Upper lobe of right lung (tissue), 1 donor: ENCODE data around the gene RTN4RL1. TPM values are rescaled to one million over a fixed set of nuclear protein-coding genes. Genes with fewer than 3 reads are reported as not detected.

ENCODE experiments used
- ATAC-seq: fragments of 200-7000 bp; cut with Tn5 transposase; one replicate; pipeline ENCODE4 v1.9.1; 2020; ENCODE audit warnings: mild to moderate bottlenecking, moderate library complexity
- DNase-seq: peaks from one replicate; pipeline ENCODE4 v3.0.0-alpha.2; 2020
- H3K27ac ChIP-seq: fragments of 200-600 bp; one replicate; pipeline ENCODE4 v1.8.0; 2022
- H3K27me3 ChIP-seq: fragments of 200-600 bp; one replicate; pipeline ENCODE4 v1.8.0; 2022; ENCODE audit warnings: mild to moderate bottlenecking
- H3K36me3 ChIP-seq: fragments of 200-600 bp; one replicate; pipeline ENCODE4 v1.8.0; 2022
- H3K4me1 ChIP-seq: fragments of 200-600 bp; one replicate; pipeline ENCODE4 v1.8.0; 2022
- H3K4me3 ChIP-seq: fragments of 200-600 bp; one replicate; pipeline ENCODE4 v1.8.0; 2022; ENCODE audit warnings: mild to moderate bottlenecking
- H3K9me3 ChIP-seq: fragments of 200-600 bp; one replicate; pipeline ENCODE4 v1.8.0; 2022
- CTCF ChIP-seq: fragments of 200-600 bp; IDR thresholded peaks from one replicate; pipeline ENCODE4 v1.8.0; 2022; ENCODE audit warnings: antibody characterized with exemption
- intact Hi-C: fragments of 100-400 bp; cut with DNase I; formaldehyde crosslinking; loops from one replicate; pipeline ENCODE4 v1.11.0; 2022
- total RNA-seq: library from RNA; stranded (reverse); fragmentation: NEBNext Ultra II Directional; extraction: Animal tissue kit (Norgen Biotek cat#: 25700); gene quantifications from one replicate; pipeline ENCODE4 v1.2.1, GENCODE V29; 2021
- donor health status: DM: no; HTN: yes; CAD: no; lungs with severe emphysema.

The RTN4RL1 gene
- total RNA-seq, 1 donor from 2014 or later: 4.3 TPM

- ATAC-seq: no peak
- no peak for TF ChIP-seq CTCF
These were observed 61.9 kb downstream of the RTN4RL1 start for GRCh38 chr17:1963250-1963649.

GRCh38 chr17:1961189-1961588 is 63.9 kb downstream of the RTN4RL1 start:
- no peak overlapping the region for H3K27ac ChIP-seq
- no peak for TF ChIP-seq CTCF
- no peaks in the 10 kb centered on the region for H3K36me3 ChIP-seq
- no peak for DNase-seq
- H3K4me1 ChIP-seq: no peaks in the 10 kb centered on the region
- H3K4me3 ChIP-seq: no peak overlapping the region
- no peak for ATAC-seq
- H3K9me3 ChIP-seq: no peaks in the 10 kb centered on the region
- intact Hi-C loops: no loop called here
- H3K27me3 ChIP-seq: no peaks in the 10 kb centered on the region

More at GRCh38 chr17:1963250-1963649, 61.9 kb downstream of the RTN4RL1 start:
- Histone ChIP-seq H3K36me3 (no peaks in the 10 kb centered on the region), H3K9me3 (no peaks in the 10 kb centered on the region), H3K4me1 (no peaks in the 10 kb centered on the region), H3K27me3 (no peaks in the 10 kb centered on the region), H3K27ac (no peak overlapping the region), H3K4me3 (no peak overlapping the region)
- intact Hi-C loops: no loop called here
- DNase-seq: no peak

- no peak for DNase-seq
- Histone ChIP-seq H3K4me1 (no peaks in the 10 kb centered on the region), H3K4me3 (no peak overlapping the region), H3K27me3 (no peaks in the 10 kb centered on the region), H3K9me3 (no peaks in the 10 kb centered on the region), H3K36me3 (no peaks in the 10 kb centered on the region), H3K27ac (no peak overlapping the region)
- intact Hi-C loops: no loop called here
- ATAC-seq: no peak
- no peak for TF ChIP-seq CTCF
These were observed 64.6 kb downstream of the RTN4RL1 start for GRCh38 chr17:1960545-1960912.

GRCh38 chr17:1959871-1960544 is 65.1 kb downstream of the RTN4RL1 start:
- intact Hi-C loops: no loop called here
- no peak overlapping the region for H3K4me3 ChIP-seq
- TF ChIP-seq CTCF: no peak
- ATAC-seq: peak; percentile 54
- no peak overlapping the region for H3K27ac ChIP-seq
- no peaks in the 10 kb centered on the region for H3K27me3 ChIP-seq
- DNase-seq: no peak
- no peaks in the 10 kb centered on the region for H3K36me3 ChIP-seq
- no peaks in the 10 kb centered on the region for H3K4me1 ChIP-seq
- H3K9me3 ChIP-seq: no peaks in the 10 kb centered on the region

- intact Hi-C loops: no loop called here
- Histone ChIP-seq H3K9me3 (no peaks in the 10 kb centered on the region), H3K4me1 (no peaks in the 10 kb centered on the region), H3K27ac (no peak overlapping the region), H3K4me3 (no peak overlapping the region), H3K27me3 (no peaks in the 10 kb centered on the region), H3K36me3 (no peaks in the 10 kb centered on the region)
- no peak for DNase-seq
- TF ChIP-seq CTCF: no peak
- no peak for ATAC-seq
These were observed 66.8 kb downstream of the RTN4RL1 start for GRCh38 chr17:1958134-1958881.
